Measurements from ENCODE around the gene GAB2.
"Not testable (repeated sequence)": the region's sequence is repeated elsewhere in the genome, so short reads cannot be mapped to it uniquely, and the experiment has no call there.

GRCh38 chr11:78294100-78294499 lies 123.5 kb downstream of the GAB2 start:
- TF ChIP-seq CTCF (IDR thresholded peaks at IDR 0.05); POLR2AphosphoS5 (IDR thresholded peaks at IDR 0.05); EP300 (IDR thresholded peaks at IDR 0.05); POLR2A (IDR thresholded peaks at IDR 0.05; ENCODE audit: low read depth): not testable (repeated sequence)
